Hepatocyte (in vitro differentiated cells): ENCODE results near the gene HRH2. TPM values are rescaled to one million over a fixed set of nuclear protein-coding genes. Genes with fewer than 3 reads are reported as not detected.

Source experiments
- DNase-seq: peaks from one replicate; pipeline ENCODE4 v3.0.0-alpha.2; 2016; ENCODE audit warnings: low spot score
- H2AFZ ChIP-seq: fragments of 200-600 bp; sonication (generic); 2 replicates; pipeline ENCODE4 v1.6.0; 2016; ENCODE audit warnings: antibody characterized with exemption, mild to moderate bottlenecking
- H3K27ac ChIP-seq: fragments of 200-600 bp; sonication (generic); 2 replicates; pipeline ENCODE4 v1.5.1; 2016; ENCODE audit warnings: mild to moderate bottlenecking
- H3K27me3 ChIP-seq: fragments of 200-600 bp; sonication (generic); 2 replicates; pipeline ENCODE4 v1.6.1; 2016
- H3K36me3 ChIP-seq: fragments of 200-600 bp; sonication (generic); replicated peaks from 2 replicates; pipeline ENCODE4 v1.5.1; 2016; ENCODE audit warnings: low read depth; ENCODE audit not compliant: insufficient read depth
- H3K4me1 ChIP-seq: fragments of 200-600 bp; sonication (generic); 2 replicates; pipeline ENCODE4 v1.5.1; 2016; ENCODE audit warnings: mild to moderate bottlenecking, moderate library complexity; ENCODE audit not compliant: insufficient read depth
- H3K4me2 ChIP-seq: fragments of 200-600 bp; sonication (generic); 2 replicates; pipeline ENCODE4 v1.6.0; 2016
- H3K4me3 ChIP-seq: fragments of 200-600 bp; sonication (generic); 2 replicates; pipeline ENCODE4 v1.5.1; 2016; ENCODE audit warnings: mild to moderate bottlenecking
- H3K79me2 ChIP-seq: fragments of 200-600 bp; sonication (generic); 2 replicates; pipeline ENCODE4 v1.6.0; 2017; ENCODE audit warnings: mild to moderate bottlenecking
- H3K9me2 ChIP-seq: fragments of 200-600 bp; sonication (generic); replicated peaks from 2 replicates; pipeline ENCODE4 v1.6.0; 2017; ENCODE audit warnings: mild to moderate bottlenecking; ENCODE audit not compliant: insufficient read depth
- H3K9me3 ChIP-seq: fragments of 200-600 bp; sonication (generic); 2 replicates; pipeline ENCODE4 v1.5.1; 2016; ENCODE audit warnings: low read depth, mild to moderate bottlenecking
- H4K20me1 ChIP-seq: fragments of 200-600 bp; sonication (generic); 2 replicates; pipeline ENCODE4 v1.6.0; 2016; ENCODE audit warnings: mild to moderate bottlenecking; ENCODE audit not compliant: insufficient read depth, poor library complexity, severe bottlenecking
- EZH2 ChIP-seq: fragments of 200-600 bp; sonication (generic); IDR thresholded peaks from 2 replicates; pipeline ENCODE4 v1.6.1; 2016; ENCODE audit warnings: antibody characterized with exemption, mild to moderate bottlenecking, borderline replicate concordance
- EZH2phosphoT487 ChIP-seq: fragments of 200-600 bp; sonication (generic); IDR thresholded peaks from one replicate; pipeline ENCODE4 v1.6.1; 2018; ENCODE audit warnings: antibody characterized with exemption, mild to moderate bottlenecking, low read depth, moderate library complexity; ENCODE audit not compliant: unreplicated experiment, severe bottlenecking
- WGBS: methylation state at CpG from one replicate; pipeline ENCODE4 v1.1.6; 2016; ENCODE audit warnings: low lambda C conversion rate; ENCODE audit errors: missing lambda C conversion rate; 5-methylcytosine and 5-hydroxymethylcytosine counted together
- polyA plus RNA-seq: library from polyadenylated mRNA; unstranded; fragments of >200 nt; fragmentation: Nextera tagmentation; extraction: Ambion mirVana; gene quantifications from 2 replicates; pipeline ENCODE4 v1.2.1, GENCODE V29; 2016
- total RNA-seq: library from RNA; depleted of rRNA; stranded (reverse); fragments of >200 nt; gene quantifications from 2 replicates; pipeline ENCODE4 v1.2.3, GENCODE V29; 2014
- TF ChIP-seq, protein P1 (sequence below): fragments of 200-600 bp; sonication (generic); IDR thresholded peaks from 2 replicates; pipeline ENCODE4 v1.5.1; 2016; ENCODE audit warnings: antibody characterized with exemption, mild to moderate bottlenecking; ENCODE audit not compliant: poor library complexity

Gene HRH2
- total and polyA plus RNA-seq, 2 experiments from 2014 or later: 2.2 to 2.5 TPM

DNA sequence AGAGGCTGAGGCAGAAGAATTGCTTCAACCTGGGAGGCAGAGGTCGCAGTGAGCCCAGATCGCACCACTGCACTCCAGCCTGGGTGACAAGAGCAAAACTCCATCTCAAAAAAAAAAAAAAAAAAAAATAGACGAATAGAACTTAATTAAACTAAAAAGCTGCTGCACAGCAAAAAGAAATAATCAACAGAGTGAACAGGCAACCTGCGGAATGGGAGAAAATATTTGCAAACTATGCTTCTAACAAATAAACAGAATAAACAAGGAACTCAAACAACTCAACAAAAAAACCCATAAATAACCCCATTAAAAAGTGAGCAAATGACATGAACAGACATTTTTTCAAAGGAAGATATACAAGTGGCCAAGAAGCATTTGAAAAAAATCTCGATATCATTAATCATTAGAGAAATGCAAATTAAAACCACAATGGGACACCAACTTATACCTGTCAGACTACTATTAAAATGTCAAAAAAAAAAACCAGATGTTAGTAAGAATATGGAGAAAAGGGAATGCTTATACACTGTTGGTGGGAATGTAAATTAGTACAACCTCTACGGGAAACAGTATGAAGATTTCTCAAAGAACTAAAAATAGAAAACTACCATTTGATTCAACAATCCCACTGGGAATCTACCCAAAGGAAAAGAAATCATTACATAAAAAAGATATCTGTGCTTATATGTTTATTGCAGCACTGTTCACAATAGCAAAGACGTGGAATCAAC is 21.9 kb upstream of the HRH2 start:
- 74% methylated on average over 7 of the region's 7 CpGs for WGBS
- Histone ChIP-seq H3K4me3 (no peak overlapping the region), H3K9me2 (no peaks in the 10 kb centered on the region)

DNA sequence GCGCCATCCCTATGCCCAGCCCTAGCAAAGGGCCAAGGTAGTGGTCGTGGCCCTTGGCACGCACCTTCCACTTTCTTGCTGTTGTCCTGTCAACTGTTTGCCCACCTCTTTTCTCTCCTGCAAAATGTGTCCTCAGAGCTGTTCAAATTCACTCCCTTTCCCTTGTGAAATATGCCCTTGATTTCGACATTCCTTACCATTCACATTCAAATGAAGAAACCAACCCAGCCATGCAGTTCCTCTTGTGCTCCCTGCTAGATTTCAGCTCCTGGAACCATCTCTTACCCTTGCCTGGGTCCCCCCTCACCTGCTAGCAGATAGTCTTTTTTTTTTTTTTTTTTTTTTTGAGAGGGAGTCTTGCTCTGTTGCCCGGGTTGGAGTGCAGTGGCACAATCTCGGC is 19.6 kb upstream of the HRH2 start:
- Histone ChIP-seq H3K9me3 (no peaks in the 10 kb centered on the region), H3K9me2 (no peaks in the 10 kb centered on the region), H3K27ac (no peak overlapping the region), H3K27me3 (no peaks in the 10 kb centered on the region), H3K36me3 (no peaks in the 10 kb centered on the region), H3K4me2 (no peak overlapping the region), H4K20me1 (no peaks in the 10 kb centered on the region), H3K4me1 (no peaks in the 10 kb centered on the region), H2AFZ (no peak overlapping the region), H3K79me2 (no peaks in the 10 kb centered on the region), H3K4me3 (no peak overlapping the region)
- no peak for DNase-seq
- no peak for TF ChIP-seq EZH2phosphoT487
- 70% methylated on average over 6 of the region's 6 CpGs for WGBS

More for the DNA sequence above, 21.9 kb upstream of the HRH2 start:
- Histone ChIP-seq H3K27me3 (no peaks in the 10 kb centered on the region), H3K4me1 (no peaks in the 10 kb centered on the region), H2AFZ (no peak overlapping the region), H3K79me2 (no peaks in the 10 kb centered on the region), H3K4me2 (no peak overlapping the region), H3K9me3 (no peaks in the 10 kb centered on the region), H4K20me1 (no peaks in the 10 kb centered on the region), H3K36me3 (no peaks in the 10 kb centered on the region), H3K27ac (no peak overlapping the region)
- no peak for TF ChIP-seq EZH2
- no peak for TF ChIP-seq EZH2phosphoT487
- TF ChIP-seq, protein P1, sequence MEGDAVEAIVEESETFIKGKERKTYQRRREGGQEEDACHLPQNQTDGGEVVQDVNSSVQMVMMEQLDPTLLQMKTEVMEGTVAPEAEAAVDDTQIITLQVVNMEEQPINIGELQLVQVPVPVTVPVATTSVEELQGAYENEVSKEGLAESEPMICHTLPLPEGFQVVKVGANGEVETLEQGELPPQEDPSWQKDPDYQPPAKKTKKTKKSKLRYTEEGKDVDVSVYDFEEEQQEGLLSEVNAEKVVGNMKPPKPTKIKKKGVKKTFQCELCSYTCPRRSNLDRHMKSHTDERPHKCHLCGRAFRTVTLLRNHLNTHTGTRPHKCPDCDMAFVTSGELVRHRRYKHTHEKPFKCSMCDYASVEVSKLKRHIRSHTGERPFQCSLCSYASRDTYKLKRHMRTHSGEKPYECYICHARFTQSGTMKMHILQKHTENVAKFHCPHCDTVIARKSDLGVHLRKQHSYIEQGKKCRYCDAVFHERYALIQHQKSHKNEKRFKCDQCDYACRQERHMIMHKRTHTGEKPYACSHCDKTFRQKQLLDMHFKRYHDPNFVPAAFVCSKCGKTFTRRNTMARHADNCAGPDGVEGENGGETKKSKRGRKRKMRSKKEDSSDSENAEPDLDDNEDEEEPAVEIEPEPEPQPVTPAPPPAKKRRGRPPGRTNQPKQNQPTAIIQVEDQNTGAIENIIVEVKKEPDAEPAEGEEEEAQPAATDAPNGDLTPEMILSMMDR: no peak
- no peak for DNase-seq

DNA sequence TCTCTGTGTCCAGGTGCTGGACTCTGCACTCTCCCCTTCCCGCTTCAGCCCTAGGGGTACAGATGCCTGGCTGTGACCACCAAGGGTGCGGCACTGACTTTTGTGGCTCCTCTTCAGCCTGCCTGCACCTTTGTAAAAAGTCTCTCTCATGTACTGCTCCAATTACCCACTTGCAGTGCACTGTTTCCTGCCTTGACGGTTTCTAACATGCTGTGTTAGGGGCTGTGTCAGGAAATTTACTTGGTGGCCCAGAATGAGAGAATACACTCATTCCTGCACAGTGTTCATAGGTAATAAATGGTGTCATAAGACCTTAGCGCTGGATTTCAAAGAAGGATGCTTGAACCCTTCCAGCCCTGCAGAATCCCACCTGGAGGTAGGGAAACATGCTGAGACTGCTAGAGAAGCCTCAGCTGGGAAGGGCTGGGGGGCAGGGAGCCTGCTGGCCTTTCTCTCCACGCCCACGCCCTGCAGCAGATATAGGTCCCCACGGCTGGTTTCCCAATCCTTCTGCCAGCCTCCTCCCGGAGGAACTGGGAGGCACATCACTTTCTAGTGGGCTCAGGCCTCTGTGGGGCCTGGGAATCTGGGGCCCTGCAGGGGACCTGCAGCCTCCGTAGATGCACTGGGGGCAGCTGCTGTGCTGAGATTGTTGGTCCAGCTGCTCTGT is 17.6 kb upstream of the HRH2 start:
- Histone ChIP-seq H3K36me3 (no peaks in the 10 kb centered on the region), H3K79me2 (no peaks in the 10 kb centered on the region), H3K4me3 (no peak overlapping the region), H3K27ac (no peak overlapping the region), H3K4me2 (no peak overlapping the region), H3K4me1 (no peaks in the 10 kb centered on the region), H3K9me2 (no peaks in the 10 kb centered on the region), H3K27me3 (no peaks in the 10 kb centered on the region), H3K9me3 (no peaks in the 10 kb centered on the region), H2AFZ (no peak overlapping the region), H4K20me1 (no peaks in the 10 kb centered on the region)
- DNase-seq: no peak
- 53% methylated on average over 9 of the region's 9 CpGs for WGBS
- TF ChIP-seq, protein P1: no peak
- TF ChIP-seq EZH2phosphoT487 (no peak), EZH2 (no peak)

DNA sequence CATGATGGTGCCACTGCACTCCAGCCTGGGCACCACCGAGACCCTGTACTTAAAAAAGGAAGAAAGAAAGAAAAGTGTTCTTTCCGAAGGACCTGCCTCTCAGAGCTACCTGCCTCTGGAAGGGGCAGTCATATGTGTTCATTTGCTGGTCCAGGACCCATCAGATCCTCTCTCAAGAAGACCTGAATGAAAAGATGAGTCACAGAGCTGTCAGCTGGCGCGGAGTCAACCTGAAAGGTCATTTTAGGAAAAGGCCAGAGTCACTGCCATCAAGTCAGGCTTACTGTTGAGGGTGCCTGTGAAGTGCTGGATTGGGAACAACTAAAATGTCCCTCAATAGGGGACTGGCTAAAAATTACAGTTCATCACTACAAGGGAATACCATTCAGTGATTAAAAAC is 14.9 kb upstream of the HRH2 start:
- H3K4me2 ChIP-seq: no peak overlapping the region
- no peaks in the 10 kb centered on the region for H3K27me3 ChIP-seq
- H3K36me3 ChIP-seq: no peaks in the 10 kb centered on the region

More for the DNA sequence above, 14.9 kb upstream of the HRH2 start:
- Histone ChIP-seq H3K9me3 (no peaks in the 10 kb centered on the region), H2AFZ (no peak overlapping the region), H3K9me2 (no peaks in the 10 kb centered on the region), H4K20me1 (no peaks in the 10 kb centered on the region), H3K27ac (no peak overlapping the region), H3K4me1 (no peaks in the 10 kb centered on the region), H3K79me2 (no peaks in the 10 kb centered on the region), H3K4me3 (no peak overlapping the region)
- WGBS: 93% methylated on average over 4 of the region's 4 CpGs
- TF ChIP-seq EZH2: no peak
- no peak for TF ChIP-seq EZH2phosphoT487
- TF ChIP-seq, protein P1: no peak
- DNase-seq: no peak
